GM12878 (cell line): Measurements from ENCODE around the gene PATL1. TPM values are rescaled to one million over a fixed set of nuclear protein-coding genes. Genes with fewer than 3 reads are reported as not detected.

Experiments used
- BCL3 ChIP-seq: IDR thresholded peaks from 2 replicates; pipeline ENCODE4 v1.6.1; 2011; ENCODE audit warnings: borderline replicate concordance, low read depth, mild to moderate bottlenecking, moderate library complexity, low read length; ENCODE audit not compliant: insufficient read depth, poor library complexity, severe bottlenecking
- DPF2 ChIP-seq: fragments of 450-650 bp; IDR thresholded peaks from 2 replicates; pipeline ENCODE4 v1.6.1; 2017; ENCODE audit warnings: mild to moderate bottlenecking
- E2F4 ChIP-seq: IDR thresholded peaks from 2 replicates; pipeline ENCODE4 v1.6.1; 2012; ENCODE audit warnings: low read depth, low read length, improper control_type of control experiment
- EED ChIP-seq: sonication (generic); IDR thresholded peaks from 2 replicates; pipeline ENCODE4 v1.6.1; 2016; ENCODE audit warnings: antibody characterized with exemption, low read depth
- EP300 ChIP-seq, 2 experiments: fragments of 150-350 bp in 1 of 2; IDR thresholded peaks; 2 replicates each; pipeline ENCODE4 v1.6.1; 2011 to 2012; ENCODE audit warnings: low read depth in 2 of 2, low read length in 2 of 2, borderline replicate concordance in 1 of 2, improper control_type of control experiment in 1 of 2, inconsistent platforms in 1 of 2; ENCODE audit not compliant: control insufficient read depth in 1 of 2
- HDAC2 ChIP-seq: fragments of 200-600 bp; sonication (generic); IDR thresholded peaks from 2 replicates; pipeline ENCODE4 v1.6.1; 2017
- IRF4 ChIP-seq: IDR thresholded peaks from 2 replicates; pipeline ENCODE4 v1.6.1; 2011; ENCODE audit warnings: low read depth, low read length
- KDM1A ChIP-seq: fragments of 200-600 bp; sonication (generic); IDR thresholded peaks from 2 replicates; pipeline ENCODE4 v1.6.1; 2016; ENCODE audit warnings: borderline replicate concordance
- MAX ChIP-seq: IDR thresholded peaks from 2 replicates; pipeline ENCODE4 v1.6.1; 2012; ENCODE audit warnings: low read depth, low read length, improper control_type of control experiment
- MEF2B ChIP-seq: fragments of 450-650 bp; IDR thresholded peaks from 2 replicates; pipeline ENCODE4 v1.6.1; 2018; ENCODE audit warnings: mild to moderate bottlenecking, moderate library complexity; ENCODE audit not compliant: partially characterized antibody, poor library complexity, severe bottlenecking
- MTA3 ChIP-seq: IDR thresholded peaks from 2 replicates; pipeline ENCODE4 v1.6.1; 2012; ENCODE audit warnings: low read length, inconsistent platforms, borderline replicate concordance
- MXI1 ChIP-seq: fragments of 150-350 bp; IDR thresholded peaks from 2 replicates; pipeline ENCODE4 v1.6.1; 2011; ENCODE audit warnings: low read depth, mild to moderate bottlenecking, inconsistent platforms, low read length, improper control_type of control experiment
- PRDM15 ChIP-seq: fragments of 450-650 bp; formaldehyde crosslinking; IDR thresholded peaks from 2 replicates; pipeline ENCODE4 v1.4.0; 2020; ENCODE audit warnings: mild to moderate bottlenecking, moderate library complexity
- RELA ChIP-seq: fragments of 450-650 bp; IDR thresholded peaks from 2 replicates; pipeline ENCODE4 v1.8.0; 2014; ENCODE audit warnings: borderline replicate concordance; ENCODE audit not compliant: partially characterized antibody
- SMARCA5 ChIP-seq: fragments of 450-650 bp; IDR thresholded peaks from 2 replicates; pipeline ENCODE4 v1.6.1; 2017; ENCODE audit warnings: mild to moderate bottlenecking
- TCF7 ChIP-seq: IDR thresholded peaks from 2 replicates; pipeline ENCODE4 v1.6.1; 2014; ENCODE audit warnings: antibody characterized with exemption, borderline replicate concordance
- ZNF217 ChIP-seq: fragments of 450-650 bp; IDR thresholded peaks from 2 replicates; pipeline ENCODE4 v1.6.1; 2017; ENCODE audit warnings: antibody characterized with exemption, mild to moderate bottlenecking
- ZNF687 ChIP-seq: fragments of 450-650 bp; IDR thresholded peaks from 2 replicates; pipeline ENCODE4 v1.6.1; 2017; ENCODE audit warnings: mild to moderate bottlenecking, moderate library complexity
- ZSCAN29 ChIP-seq: fragments of 450-650 bp; IDR thresholded peaks from 2 replicates; pipeline ENCODE4 v1.6.1; 2017; ENCODE audit warnings: mild to moderate bottlenecking, moderate library complexity
- polyA plus RNA-seq, 11 experiments: library from polyadenylated mRNA; depleted of rRNA in 4 of 11; unstranded in 6 of 11; stranded (reverse) in 5 of 11; fragments of >200 nt; fragmentation: Nextera tagmentation in 4 of 11; fragmentation: Illumina TruSeq in 1 of 11; extraction: Ambion mirVana in 4 of 11; extraction: Trizol in 1 of 11; gene quantifications; 1 replicate in 1 of 11; 2 replicates in 10 of 11; pipeline versions ENCODE4 v1.2.1 to v1.2.3, GENCODE V29; 2011 to 2016; ENCODE audit warnings: inconsistent platforms in 2 of 11, missing spikeins in 2 of 11, low read depth in 1 of 11
- total RNA-seq, 4 experiments: library from RNA; depleted of rRNA in 3 of 4; stranded (reverse); fragments of >200 nt in 3 of 4; fragmentation: Illumina TruSeq in 1 of 4; extraction: Trizol in 1 of 4; gene quantifications; 2 replicates each; pipeline versions ENCODE4 v1.2.1 to v1.2.3, GENCODE V29; 2013 to 2021

PATL1 gene
- total and polyA plus RNA-seq, 10 of the 15 experiments (the other 5 are each of a cell fraction or from before 2014, with no cell fraction given), result 5.3 to 62.0 (median 14.9) TPM

GRCh38 chr11:59668950-59669610 is at the start of gene PATL1 (continued):
- no peak for TF ChIP-seq BCL3
- 0 out of 2 replicates have a peak, but pooled peaks have one; percentile 45 for TF ChIP-seq E2F4
- peak; percentile 56; the same call in 1 of the 2 replicates for TF ChIP-seq TCF7
- TF ChIP-seq SMARCA5, result no peak
- peak; percentile 100 for TF ChIP-seq MXI1
- TF ChIP-seq ZNF217, result no peak
- no peak for TF ChIP-seq MTA3
- no peak for TF ChIP-seq ZSCAN29
- TF ChIP-seq DPF2, result 0 out of 2 replicates have a peak, but pooled peaks have one; percentile 20
- TF ChIP-seq RELA, result peak; percentile 80
- TF ChIP-seq PRDM15 (CRISPR knock-in tag), result no peak
- TF ChIP-seq MAX, result no peak
- TF ChIP-seq KDM1A, result no peak
- peak; percentile 10 to 45; a peak in 2 of 4 replicates for TF ChIP-seq EP300 (IDR thresholded peaks at IDR 0.05; ENCODE audit: borderline replicate concordance in 1 of 2, control insufficient read depth in 1 of 2, low read depth in 2 of 2, low read length in 2 of 2)
- TF ChIP-seq MEF2B, result no peak
- no peak for TF ChIP-seq IRF4
- peak; percentile 34; the same call in 1 of the 2 replicates for TF ChIP-seq EED
- TF ChIP-seq ZNF687, result peak; percentile 33; the same call in 1 of the 2 replicates
- no peak for TF ChIP-seq HDAC2
